Stimulated activated CD8-positive, alpha-beta memory T cell treated with anti-CD3 and anti-CD28 coated beads, Interleukin-15, amount 100 ng/mL, for 48 hours (primary cell): ENCODE data around the gene CISD3.

ENCODE experiments used
- DNase-seq, 2 donors: peaks; one replicate each; pipeline ENCODE4 v3.0.0-alpha.2; 2020; ENCODE audit warnings: low read depth in 2 of 2

The CISD3 gene

GRCh38 chr17:38777641-38778250 lies 47.6 kb downstream of the CISD3 start:
- DNase-seq = no peak

DNA sequence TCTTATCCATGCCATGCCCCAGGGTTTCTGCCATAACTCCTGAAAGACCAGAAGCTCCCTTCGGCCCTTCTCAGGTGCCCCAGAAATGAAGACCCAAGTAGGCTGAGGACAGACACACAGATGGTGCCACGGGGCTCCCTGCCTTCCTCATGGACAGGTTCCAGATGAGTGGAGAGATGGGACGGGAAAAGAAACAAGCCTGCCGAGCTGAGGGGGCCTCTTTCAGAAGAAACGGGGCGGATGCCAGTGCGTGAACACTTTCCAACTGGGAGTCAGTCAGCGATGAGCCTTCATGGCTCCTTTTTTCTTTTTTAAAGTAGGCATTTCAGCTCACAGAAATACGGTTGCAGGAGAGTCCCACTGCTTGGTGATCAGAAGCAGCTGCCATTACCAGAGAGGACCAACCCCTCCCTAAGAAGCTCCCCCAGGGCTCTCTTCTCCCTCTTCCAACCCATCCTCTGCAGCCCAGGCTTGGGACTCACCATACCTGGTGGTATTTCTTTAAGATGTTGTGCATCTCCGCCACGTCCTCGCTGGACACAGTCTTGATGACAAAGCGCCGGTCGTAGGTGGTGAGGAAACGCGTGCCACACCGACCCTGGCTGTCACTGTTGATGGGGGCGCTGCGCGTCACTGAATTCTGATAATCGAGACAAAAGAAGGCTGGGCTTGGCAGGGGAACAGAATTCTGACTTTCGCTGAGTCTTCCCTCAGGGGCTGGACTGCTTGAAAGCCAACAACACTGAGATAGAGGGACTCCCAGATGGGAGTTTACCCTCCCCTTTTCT lies 50.0 kb downstream of the CISD3 start:
- no peak for DNase-seq

GRCh38 chr17:38783227-38783626 lies 53.1 kb downstream of the CISD3 start:
- DNase-seq = no peak
